SK-N-SH (cell line): Measurements from ENCODE around the gene SMAD7.

Experiments used
- CHD2 ChIP-seq: fragments of 150-350 bp; IDR thresholded peaks from 2 replicates; pipeline ENCODE4 v1.6.1; 2018; ENCODE audit warnings: low read length; ENCODE audit not compliant: partially characterized antibody
- JUND ChIP-seq: IDR thresholded peaks from 2 replicates; pipeline ENCODE4 v1.4.0; 2012
- MXI1 ChIP-seq: IDR thresholded peaks from 2 replicates; pipeline ENCODE4 v1.6.1; 2012; ENCODE audit warnings: mild to moderate bottlenecking, low read depth, low read length, improper control_type of control experiment
- POLR2AphosphoS5 ChIP-seq: IDR thresholded peaks from 2 replicates; pipeline ENCODE4 v1.6.1; 2012; ENCODE audit warnings: low read depth, low read length
- RAD21 ChIP-seq: IDR thresholded peaks from 2 replicates; pipeline ENCODE4 v1.6.1; 2012; ENCODE audit warnings: mild to moderate bottlenecking, low read length
- RFX5 ChIP-seq: IDR thresholded peaks from 2 replicates; pipeline ENCODE4 v1.6.1; 2012; ENCODE audit warnings: mild to moderate bottlenecking, improper control_type of control experiment, low read length
- SIN3A ChIP-seq: IDR thresholded peaks from 2 replicates; pipeline ENCODE4 v1.6.1; 2012; ENCODE audit warnings: low read depth, mild to moderate bottlenecking, low read length, moderate library complexity, borderline replicate concordance
- TCF12 ChIP-seq: IDR thresholded peaks from 2 replicates; pipeline ENCODE4 v1.4.0; 2012
- TF ChIP-seq, protein P1 (sequence below): fragments of 200-600 bp; sonication (generic); IDR thresholded peaks from 2 replicates; pipeline ENCODE4 v1.6.1; 2017; ENCODE audit warnings: antibody characterized with exemption, mild to moderate bottlenecking, moderate library complexity
- TF ChIP-seq, protein P2 (sequence below): IDR thresholded peaks from 2 replicates; pipeline ENCODE4; 2012

- TF ChIP-seq RAD21 (no peak), MXI1 (no peak), POLR2AphosphoS5 (no peak), CHD2 (no peak), JUND (no peak), TCF12 (no peak), RFX5 (no peak), SIN3A (no peak)
- TF ChIP-seq, protein P1, sequence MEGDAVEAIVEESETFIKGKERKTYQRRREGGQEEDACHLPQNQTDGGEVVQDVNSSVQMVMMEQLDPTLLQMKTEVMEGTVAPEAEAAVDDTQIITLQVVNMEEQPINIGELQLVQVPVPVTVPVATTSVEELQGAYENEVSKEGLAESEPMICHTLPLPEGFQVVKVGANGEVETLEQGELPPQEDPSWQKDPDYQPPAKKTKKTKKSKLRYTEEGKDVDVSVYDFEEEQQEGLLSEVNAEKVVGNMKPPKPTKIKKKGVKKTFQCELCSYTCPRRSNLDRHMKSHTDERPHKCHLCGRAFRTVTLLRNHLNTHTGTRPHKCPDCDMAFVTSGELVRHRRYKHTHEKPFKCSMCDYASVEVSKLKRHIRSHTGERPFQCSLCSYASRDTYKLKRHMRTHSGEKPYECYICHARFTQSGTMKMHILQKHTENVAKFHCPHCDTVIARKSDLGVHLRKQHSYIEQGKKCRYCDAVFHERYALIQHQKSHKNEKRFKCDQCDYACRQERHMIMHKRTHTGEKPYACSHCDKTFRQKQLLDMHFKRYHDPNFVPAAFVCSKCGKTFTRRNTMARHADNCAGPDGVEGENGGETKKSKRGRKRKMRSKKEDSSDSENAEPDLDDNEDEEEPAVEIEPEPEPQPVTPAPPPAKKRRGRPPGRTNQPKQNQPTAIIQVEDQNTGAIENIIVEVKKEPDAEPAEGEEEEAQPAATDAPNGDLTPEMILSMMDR: no peak
- TF ChIP-seq, protein P2, sequence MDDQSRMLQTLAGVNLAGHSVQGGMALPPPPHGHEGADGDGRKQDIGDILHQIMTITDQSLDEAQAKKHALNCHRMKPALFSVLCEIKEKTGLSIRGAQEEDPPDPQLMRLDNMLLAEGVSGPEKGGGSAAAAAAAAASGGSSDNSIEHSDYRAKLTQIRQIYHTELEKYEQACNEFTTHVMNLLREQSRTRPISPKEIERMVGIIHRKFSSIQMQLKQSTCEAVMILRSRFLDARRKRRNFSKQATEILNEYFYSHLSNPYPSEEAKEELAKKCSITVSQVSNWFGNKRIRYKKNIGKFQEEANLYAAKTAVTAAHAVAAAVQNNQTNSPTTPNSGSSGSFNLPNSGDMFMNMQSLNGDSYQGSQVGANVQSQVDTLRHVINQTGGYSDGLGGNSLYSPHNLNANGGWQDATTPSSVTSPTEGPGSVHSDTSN: no peak
Measured at GRCh38 chr18:48917579-48918517, 32.9 kb downstream of the SMAD7 start.
